DMS53 treated with DMSO at 0.1 percent for 48 hours (cell line): ENCODE measurements around the gene RNGTT.
"Not testable (repeated sequence)": the region's sequence is repeated elsewhere in the genome, so short reads cannot be mapped to it uniquely, and the experiment has no call there.

ENCODE experiments used
- DNase-seq: peaks from one replicate; lab custom pipeline; 2025; ENCODE audit not compliant: unreplicated experiment; lab: John Stamatoyannopoulos, UW

RNGTT gene

DNA sequence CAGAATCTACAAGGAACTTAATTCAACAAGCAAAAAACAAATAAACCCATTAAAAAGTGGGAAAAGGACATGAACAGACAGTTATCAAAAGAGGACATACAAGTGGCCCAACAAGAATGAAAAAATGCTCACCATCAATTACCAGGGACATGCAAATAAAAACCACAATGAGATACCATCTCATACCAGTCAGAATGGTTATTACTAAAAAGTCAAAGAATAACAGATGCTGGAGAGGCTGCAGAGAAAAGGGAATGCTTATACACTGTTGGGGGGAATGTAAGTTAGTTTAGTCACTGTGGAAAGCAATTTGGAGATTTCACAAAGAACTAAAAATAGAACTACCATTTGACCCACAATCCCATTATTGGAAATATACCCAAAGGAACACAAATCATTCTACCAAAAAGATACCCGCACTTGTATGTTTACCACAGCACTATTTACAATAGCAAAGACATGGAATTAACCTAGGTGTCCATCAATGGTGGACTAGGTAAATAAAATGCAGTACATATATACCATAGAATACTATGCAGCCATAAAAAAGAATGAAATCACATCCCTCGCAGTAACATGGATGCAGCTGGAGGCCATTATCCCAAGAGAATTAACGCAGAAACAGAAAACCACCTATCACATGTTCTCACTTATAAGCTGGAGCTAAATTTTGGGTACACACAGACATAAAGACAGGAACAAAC, 48.4 kb downstream of the RNGTT start:
- DNase-seq, result no peak

- DNase-seq, result no peak
Measured at GRCh38 chr6:88914180-88914579, 49.2 kb downstream of the RNGTT start.

GRCh38 chr6:88913471-88913870, 49.9 kb downstream of the RNGTT start:
- DNase-seq, result no peak

DNA sequence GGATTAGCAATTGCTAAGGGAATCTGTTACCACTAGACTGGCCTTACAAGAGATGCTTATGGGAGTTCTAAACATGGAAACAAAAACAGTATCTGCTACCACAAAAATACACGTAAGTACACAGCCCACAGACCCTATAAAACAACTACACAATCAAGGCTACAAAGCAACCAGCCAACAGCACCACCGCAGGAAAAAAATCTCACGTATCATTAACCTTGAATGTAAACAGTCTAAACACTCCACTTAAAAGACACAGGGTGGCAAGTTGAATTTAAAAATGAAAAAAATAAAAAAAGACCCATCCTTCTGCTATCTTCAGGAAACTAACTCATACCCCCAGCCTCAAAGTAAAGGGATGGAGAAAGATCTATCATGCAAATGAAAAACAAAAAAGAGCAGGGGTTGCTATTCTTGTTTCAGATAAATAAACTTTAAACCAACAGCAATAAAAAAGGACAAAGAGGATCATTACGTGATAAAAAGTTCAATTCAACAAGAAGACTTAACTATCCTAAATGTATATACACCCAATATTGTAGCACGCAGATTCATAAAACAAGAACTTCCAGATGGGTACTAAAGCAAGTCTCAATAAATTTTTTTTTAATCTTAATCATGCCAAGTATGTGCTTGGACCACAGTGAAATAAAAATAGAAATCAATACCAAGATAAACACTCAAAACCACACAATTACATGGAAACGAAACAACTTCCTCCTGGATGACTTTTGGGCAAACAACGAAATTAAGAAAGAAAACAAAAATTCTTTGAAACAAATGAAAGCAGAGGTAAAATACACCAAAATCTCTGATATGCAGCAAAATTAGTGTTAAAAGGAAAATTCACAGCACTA, 52.3 kb downstream of the RNGTT start:
- DNase-seq, result no peak

GRCh38 chr6:88908598-88909548, 54.5 kb downstream of the RNGTT start:
- no peak for DNase-seq

DNA sequence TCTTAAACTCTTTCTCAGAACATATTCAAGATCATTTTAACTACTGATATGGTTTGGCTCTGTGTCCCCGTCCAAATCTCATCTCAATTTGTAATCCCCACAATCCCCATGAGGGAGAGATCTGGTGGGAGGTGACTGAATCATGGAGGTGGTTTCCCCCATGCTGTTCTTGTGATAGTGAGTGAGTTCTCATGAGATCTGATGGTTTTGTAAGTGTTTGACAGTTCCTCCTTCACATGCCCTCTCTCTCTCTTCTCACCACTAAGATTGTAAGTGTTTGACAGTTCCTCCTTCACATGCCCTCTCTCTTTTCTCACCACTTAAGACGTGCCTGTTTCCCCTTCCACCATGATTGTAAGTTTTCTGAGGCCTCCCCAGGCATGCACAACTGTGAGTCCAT, 56.3 kb downstream of the RNGTT start:
- DNase-seq, result not testable (repeated sequence)

GRCh38 chr6:88899569-88900316, 63.7 kb downstream of the RNGTT start:
- no peak for DNase-seq

GRCh38 chr6:88895911-88896310, 67.5 kb downstream of the RNGTT start:
- DNase-seq, result no peak

DNA sequence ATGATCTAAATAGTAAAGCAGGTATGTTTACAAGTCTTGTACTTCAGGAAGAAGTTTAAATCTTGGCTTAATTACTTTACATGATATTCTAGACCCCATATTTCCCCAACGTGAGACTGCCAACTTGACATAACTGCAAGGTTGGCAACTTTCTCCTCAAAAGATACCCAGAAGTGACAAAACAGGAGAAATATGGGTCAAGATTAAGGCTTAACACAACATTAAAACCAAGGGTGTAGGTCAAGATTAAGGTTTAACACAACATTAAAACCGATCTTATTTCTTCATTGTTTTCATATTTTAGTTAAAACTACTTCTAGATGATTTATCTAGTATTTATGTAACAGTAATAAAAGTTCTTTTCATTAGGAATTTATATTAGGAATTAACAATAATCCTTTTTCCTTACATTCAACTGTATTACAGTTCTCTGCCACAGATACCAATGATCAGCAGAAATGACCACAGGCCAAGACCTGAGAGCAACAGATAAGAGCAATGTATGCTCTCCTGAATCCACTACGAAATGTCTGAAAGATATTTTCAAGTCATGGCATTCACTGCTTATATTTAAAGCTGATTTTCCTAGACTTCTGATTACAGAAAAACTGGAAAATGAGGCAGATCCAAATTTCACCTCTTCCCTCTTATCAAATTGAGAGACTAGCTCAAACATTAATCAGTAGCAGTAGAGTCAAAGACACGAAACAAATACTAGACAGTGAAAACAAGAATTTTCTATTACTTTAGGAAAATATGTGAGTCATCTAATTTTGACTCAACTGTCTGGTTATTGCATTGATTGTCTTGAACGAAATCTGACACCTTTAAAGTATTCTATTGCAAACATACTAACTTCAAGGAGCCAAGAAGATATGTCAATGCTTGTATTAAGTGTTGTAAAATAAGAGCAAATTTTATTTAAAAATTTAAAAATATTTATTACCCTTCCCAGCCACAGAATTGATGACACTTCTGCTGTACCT, 72.3 kb downstream of the RNGTT start:
- no peak for DNase-seq

DNA sequence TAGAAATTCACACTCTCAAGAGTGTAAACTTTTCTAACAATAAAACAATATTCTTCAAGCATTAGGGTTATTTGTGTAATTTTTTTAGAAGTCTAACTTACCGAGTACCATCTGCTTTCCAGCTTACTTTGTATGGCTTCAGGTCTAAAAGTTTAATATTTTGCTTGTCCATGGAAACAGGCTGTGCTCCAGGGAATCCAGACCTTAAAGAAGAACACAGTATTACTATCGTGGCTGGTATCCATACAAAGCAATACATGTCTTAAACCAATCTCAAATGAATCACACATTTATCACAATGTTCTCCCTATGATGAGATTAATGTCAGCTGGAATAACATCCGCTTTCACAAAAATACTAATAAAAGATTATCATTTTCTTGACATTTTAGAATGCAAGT, 73.0 kb downstream of the RNGTT start:
- DNase-seq, result no peak

DNA sequence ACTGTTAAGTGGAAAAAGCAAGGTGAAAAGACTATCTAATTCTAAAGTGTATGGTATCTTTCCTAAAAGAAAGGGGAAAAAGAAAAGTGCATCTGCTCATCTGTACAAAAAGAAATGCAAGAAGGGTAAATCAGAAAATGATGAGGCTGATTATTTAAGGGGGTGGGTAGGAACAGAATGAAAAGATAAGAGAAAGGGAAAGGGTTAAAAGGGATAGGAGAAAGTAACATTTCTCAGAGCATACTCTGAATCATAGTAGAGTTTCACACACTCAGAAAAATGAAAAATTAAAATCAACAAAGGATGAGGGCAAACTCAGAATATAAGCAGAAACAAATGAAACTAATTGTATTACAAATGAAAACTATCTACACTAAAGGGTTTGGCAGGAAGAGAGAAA, 79.1 kb downstream of the RNGTT start:
- DNase-seq, result no peak

DNA sequence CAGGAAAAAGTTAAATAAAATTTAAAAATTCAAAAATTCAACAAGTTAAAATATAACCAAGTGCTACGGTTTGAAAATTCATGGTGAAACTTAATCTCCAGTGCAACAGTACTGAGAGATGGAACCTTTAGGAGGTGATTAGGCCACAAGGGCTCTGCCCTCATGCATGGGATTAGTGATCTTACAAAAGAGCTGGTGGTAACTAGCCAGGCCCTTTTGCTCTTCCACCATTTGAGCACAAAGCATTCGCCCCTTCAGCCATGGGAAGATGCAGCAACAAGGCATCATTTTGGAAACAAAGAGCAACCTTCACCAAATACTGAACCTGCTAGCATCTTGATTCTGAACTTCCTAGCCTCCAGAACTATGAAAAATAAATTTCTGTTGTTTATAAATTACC, 80.9 kb downstream of the RNGTT start:
- no peak for DNase-seq

DNA sequence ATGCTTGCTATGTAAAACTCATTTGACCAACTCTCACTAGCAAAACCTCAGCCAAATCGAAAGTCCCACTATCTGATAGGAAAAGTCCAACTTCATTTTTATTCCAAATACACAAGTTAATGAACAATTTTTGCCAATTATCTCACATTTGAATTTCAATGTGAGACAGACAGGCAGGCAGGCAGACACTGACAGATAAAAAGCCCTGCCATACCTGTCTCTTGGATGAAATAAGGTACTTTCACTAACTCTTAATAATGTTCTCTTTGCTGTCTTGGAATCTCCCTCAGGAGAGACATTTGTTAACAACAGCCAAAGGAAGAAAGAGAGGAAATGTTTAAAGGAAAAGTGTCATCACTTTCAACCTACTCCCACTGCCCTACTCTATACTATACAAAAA, 82.0 kb downstream of the RNGTT start:
- no peak for DNase-seq

GRCh38 chr6:88880021-88880420, 83.4 kb downstream of the RNGTT start:
- DNase-seq, result no peak

GRCh38 chr6:88877893-88878292, 85.5 kb downstream of the RNGTT start:
- no peak for DNase-seq

DNA sequence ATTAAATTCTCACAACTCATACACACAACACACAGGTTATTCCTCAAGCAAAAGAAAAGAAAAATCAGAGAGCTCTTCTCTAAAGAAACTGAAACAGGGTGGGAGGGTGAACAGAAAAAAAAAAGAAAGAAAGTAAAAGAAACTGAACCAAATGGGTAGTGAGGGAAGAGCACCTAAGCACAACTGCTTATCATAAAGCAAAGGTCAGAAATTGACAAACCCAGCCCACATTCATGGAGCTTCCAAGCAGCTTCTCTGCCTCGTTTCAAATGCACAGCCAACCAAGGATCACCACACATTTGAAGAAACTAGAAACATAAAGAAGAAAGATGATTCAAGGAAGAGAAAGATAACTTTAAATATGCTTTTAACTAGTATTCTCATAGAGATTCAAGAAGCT, 90.5 kb downstream of the RNGTT start:
- DNase-seq, result no peak

GRCh38 chr6:88871498-88871897, 91.9 kb downstream of the RNGTT start:
- DNase-seq, result no peak

GRCh38 chr6:88870717-88871330, 92.6 kb downstream of the RNGTT start:
- peak; percentile 17 for DNase-seq
